Right ventricle myocardium inferior (tissue), 1 donor: ENCODE data around the gene CD2BP2. TPM values are rescaled to one million over a fixed set of nuclear protein-coding genes. Genes with fewer than 3 reads are reported as not detected.
A peak's percentile ranks its signal among the peaks of the same experiment; 100 is the strongest.

ENCODE experiments used
- ATAC-seq: fragments of 200-7000 bp; cut with Tn5 transposase; one replicate; pipeline ENCODE4 v1.9.1; 2020; ENCODE audit warnings: mild to moderate bottlenecking, moderate library complexity
- DNase-seq: peaks from one replicate; pipeline ENCODE4 v3.0.0; 2021; ENCODE audit errors: missing footprints
- intact Hi-C: fragments of 100-400 bp; cut with DNase I; formaldehyde crosslinking; loops from one replicate; pipeline ENCODE4 v1.11.0; 2022
- total RNA-seq: library from RNA; stranded (reverse); fragmentation: NEBNext Ultra II Directional; extraction: Animal tissue kit (Norgen Biotek cat#: 25700); gene quantifications from one replicate; pipeline ENCODE4 v1.2.1, GENCODE V29; 2021
- donor health status: DM: no; HTN: yes; CAD: no; lungs with severe emphysema.

CD2BP2 gene
- total RNA-seq, 1 donor from 2014 or later, result 35.0 TPM

DNA sequence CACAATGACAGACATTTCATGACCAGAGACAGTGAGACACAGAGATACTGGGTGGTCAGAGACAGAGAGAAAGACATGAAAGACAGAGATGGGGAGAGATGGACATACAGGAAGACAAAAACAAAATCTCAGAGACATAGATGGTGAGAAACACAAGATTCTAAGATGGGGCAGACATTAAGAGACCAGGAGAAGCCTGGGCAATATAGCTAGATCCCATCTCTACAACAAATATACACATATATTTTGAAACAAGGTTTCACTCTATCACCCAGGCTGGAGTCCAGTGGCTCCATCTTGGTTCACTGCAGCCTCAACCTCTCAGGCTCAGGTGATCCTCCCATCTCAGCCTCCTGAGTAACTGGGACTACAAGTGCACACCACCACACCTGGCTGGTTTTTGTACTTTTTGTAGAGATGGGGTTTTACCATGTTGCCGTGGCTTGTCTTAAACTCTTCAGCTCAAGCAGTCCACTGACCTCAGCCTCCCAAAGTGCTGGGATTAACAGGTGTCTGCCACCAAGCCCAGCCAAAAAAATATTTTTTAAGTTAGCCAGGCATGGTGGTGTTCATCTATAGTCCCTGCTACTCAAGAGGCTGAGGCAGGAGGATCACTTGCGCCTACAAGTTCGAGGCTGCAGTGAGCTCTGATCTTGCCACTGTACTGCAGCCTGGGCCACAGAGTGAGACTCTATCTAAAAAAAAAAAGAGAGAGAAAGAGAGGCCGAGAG lies 25.1 kb upstream of the CD2BP2 start:
- no peak for DNase-seq
- ATAC-seq, result no peak
- intact Hi-C loops, result no loop called here

- ATAC-seq (no peak), DNase-seq (no peak)
- intact Hi-C loops, result no loop called here
Observed at GRCh38 chr16:30379158-30379783, 24.2 kb upstream of the CD2BP2 start.

GRCh38 chr16:30378236-30379157 lies 23.4 kb upstream of the CD2BP2 start:
- intact Hi-C loops, result no loop called here
- ATAC-seq (peak; percentile 98), DNase-seq (peak; percentile 99)

- DNase-seq (peak; percentile 99), ATAC-seq (peak; percentile 78)
- intact Hi-C loops, result no loop called here
Observed at GRCh38 chr16:30377812-30378235, 22.7 kb upstream of the CD2BP2 start.

DNA sequence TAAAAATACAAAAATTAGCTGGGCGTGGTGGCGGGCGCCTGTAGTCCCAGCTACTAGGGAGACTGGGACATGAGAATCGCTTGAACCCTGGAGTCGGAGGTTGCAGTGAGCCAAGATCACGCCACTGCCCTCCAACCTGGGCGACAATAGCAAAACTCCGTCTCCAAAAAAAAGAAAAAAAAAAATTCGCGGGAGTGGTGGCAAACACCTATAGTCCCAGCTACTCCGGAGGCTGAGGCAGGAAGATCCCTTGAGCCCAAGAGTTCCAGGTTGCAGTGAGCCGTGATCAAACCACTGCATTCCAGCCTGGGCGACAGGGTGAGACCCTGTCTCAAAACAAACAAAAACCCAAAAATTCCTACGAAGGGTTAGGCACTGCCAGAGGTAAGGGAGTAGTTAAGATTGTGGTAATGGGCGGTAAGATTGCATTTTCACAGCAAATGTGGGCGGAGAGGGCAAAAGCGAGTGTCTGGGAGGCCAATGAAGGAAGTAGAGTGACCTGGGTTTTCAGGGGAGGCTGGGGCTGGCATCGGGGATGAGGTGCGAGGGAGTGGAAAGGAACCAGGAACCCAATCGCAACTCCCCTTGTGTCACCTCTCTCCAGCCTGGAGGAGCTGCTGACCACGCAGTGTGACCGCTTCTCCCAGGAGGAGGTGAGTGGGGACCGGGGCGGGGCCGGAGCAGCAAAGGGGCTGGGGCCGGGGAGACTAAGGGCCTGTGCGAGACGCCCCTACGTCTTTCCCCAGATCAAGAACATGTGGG lies 22.1 kb upstream of the CD2BP2 start:
- no peak for DNase-seq
- intact Hi-C loops, result no loop called here
- ATAC-seq, result no peak

DNA sequence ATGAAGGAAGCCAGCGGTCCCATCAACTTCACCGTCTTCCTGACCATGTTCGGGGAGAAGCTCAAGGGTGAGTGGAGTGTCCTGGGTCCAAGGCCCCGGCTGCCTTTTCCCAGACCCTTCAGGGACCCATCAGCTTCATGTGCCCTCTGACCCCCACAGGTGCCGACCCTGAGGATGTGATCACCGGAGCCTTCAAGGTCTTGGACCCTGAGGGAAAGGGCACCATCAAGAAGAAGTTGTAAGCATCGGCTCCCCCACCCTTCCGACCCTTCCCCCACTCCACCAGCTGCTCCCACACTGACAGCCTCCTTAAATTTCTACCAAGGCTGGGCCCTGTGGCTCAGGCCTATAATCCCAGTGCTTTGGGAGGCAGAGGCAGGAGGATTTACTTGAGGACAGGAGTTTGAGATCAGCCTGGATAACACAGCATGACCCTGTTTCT lies 21.4 kb upstream of the CD2BP2 start:
- intact Hi-C loops, result no loop called here
- DNase-seq, result no peak
- ATAC-seq, result no peak

DNA sequence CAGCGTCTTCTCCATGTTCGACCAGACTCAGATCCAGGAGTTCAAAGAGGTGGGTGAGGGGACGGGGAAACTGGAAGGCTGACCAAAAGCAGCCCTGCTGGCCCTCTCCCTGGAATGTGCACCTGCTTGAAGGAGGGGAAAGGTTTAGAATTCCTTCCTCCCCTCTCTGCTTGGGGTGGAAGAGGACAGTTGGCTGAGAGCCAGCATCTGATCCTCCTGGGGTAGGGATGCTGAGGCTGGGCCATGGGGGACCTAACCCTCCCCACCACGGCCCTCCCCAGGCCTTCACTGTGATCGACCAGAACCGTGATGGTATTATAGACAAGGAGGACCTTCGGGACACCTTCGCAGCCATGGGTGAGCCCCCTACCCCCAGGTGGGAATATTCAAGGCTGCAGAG lies 20.8 kb upstream of the CD2BP2 start:
- DNase-seq, result no peak
- intact Hi-C loops, result no loop called here
- no peak for ATAC-seq

- intact Hi-C loops, result no loop called here
- ATAC-seq (no peak), DNase-seq (no peak)
Observed at GRCh38 chr16:30374538-30374937, 19.4 kb upstream of the CD2BP2 start, which contains the start of gene MYL11. Gene MYL11 (plus strand): TSS chr16:30374802. CDS start chr16:30374858, 56 bp downstream.

- DNase-seq (no peak), ATAC-seq (no peak)
- intact Hi-C loops, result no loop called here
Observed at GRCh38 chr16:30372725-30373124, 17.6 kb upstream of the CD2BP2 start.

DNA sequence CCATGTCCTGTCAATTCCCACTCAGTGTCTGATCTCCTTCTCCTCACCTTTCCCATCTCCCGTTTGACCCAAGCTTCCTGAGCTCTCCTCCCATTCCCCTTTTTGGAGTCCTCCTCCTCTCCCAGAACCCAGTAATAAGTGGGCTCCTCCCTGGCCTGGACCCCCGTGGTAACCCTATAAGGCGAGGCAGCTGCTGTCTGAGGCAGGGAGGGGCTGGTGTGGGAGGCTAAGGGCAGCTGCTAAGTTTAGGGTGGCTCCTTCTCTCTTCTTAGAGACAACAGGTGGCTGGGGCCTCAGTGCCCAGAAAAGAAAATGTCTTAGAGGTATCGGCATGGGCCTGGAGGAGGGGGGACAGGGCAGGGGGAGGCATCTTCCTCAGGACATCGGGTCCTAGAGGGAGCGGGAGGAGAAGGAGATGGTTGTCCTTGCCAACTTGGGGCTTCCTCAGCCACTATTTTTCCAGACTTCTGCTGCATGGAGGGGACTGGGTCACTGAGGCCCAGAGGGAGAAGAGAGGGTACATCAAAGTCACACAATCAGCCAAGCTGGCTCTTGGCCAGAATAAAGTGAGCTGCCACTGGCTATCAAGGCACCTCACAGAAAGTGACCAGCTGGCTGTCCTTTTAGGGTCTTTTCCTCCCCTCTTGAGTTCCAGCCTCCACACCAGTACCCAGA lies 17.1 kb upstream of the CD2BP2 start:
- ATAC-seq, result no peak
- intact Hi-C loops, result no loop called here
- DNase-seq, result no peak

- intact Hi-C loops, result no loop called here
- DNase-seq, result no peak
- ATAC-seq, result no peak
Observed at GRCh38 chr16:30371248-30371816, 16.2 kb upstream of the CD2BP2 start.

DNA sequence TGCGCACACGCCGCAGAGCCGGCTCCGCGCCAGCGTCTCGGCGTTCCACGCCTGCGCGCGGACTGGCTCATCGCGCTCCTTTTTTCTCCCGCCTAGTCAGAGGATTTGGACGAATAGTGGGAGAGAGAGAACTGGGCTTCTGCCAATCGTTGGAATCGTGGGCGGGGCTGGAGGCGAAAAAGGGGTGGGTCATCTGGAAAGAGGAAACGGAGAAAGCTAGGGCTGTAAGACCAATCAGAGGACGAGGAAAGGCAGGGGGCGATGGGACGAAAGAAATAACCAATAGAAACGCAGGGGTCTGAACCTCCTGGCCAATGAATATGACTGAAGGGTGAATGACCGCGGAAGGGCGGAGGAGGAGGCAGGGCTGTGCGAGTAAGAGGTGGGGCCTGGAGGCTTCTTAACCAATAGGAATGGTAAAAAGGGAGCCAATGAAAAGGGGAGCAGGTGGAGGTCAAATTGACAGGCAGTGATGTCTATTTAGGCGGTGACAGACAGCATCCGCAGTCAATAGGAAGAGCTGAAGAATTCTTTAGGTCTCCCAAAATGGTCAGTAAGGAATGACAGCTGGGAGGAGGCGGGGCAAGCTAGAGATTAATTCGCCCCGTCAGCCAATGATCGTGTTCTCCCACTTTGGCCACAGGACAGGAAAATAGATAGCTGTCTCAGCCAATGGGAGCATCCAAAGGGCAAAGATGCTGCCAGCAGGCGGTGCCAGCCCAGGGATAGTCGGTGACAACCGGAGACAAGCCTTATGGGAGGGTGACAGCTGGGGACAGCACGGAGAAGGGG lies 15.5 kb upstream of the CD2BP2 start, which contains the start of gene TBC1D10B:
TSS of gene TBC1D10B (minus strand) at position 39 of the 792 bp plus-strand sequence. CDS start 311 bp downstream, outside the sequence.
- intact Hi-C loops, result no loop called here
- ATAC-seq (peak; percentile 94), DNase-seq (peak; percentile 97)

DNA sequence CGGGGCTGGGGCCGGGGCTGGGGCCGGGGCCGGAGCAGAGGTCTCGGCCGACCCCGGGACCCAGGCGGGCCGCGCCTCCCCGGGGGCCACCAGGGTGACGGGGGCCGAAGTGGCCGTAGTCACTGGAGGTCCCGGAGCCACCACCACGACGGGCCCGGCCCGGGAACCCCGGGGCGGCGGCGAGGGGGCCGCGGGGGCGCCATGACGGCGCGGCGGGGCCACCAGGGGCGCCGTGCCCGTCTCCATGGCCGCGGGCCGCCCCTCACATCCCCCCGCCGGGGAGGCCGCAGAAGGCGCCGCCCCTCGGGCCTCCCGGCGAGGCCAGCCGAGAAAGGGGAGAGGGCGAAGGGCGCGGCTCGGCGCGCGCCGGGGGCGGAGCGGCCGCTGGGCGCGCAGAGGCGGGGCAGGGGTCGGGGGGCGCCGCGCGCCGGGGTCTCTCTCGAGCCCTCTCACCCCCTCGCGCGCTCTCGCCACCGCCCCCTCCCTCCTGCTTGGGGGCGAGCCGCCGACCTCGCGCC lies 14.9 kb upstream of the CD2BP2 start:
- ATAC-seq (no peak), DNase-seq (no peak)
- intact Hi-C loops, result no loop called here

DNA sequence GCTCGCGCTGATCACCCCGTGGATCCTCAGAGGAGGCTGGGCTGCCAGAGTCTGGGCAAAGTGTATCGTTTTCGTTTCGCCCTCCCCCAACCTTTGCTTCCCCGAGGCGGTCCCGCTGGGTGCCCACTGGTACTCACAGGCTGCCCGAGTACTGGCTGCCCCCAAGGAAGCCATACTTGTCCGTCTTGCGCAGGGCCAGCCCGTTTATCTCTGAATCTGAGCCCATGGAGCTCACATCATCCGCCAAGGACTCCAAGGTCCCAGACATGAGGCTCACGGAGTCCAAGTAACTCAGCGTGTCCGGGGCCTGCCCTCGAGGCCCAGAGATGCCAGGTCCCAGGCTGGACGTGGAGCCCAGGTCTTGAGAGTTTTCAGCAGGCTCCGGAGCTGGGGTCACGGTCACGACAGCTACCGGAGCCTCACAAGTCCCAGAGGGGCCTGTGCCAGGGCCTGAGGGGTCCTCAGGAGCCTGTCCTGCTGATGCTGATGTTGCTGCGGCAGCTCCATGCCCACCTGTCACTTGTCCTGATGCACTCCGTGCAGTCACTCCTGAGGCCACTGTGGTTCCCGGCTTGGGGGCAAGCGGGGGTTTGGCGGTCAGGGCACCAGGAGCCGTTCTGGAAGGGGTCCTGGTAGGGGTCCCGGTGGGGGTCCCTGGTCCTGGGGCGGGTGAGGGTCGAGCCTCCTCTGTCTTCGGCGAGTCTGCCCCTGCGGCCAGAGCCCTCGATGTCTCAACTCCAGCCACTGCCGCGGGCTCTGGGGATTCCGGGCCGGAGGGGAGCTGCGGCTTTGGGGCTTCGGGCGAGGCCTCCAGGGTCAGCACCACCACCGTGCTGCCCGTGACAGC lies 14.2 kb upstream of the CD2BP2 start:
- intact Hi-C loops, result no loop called here
- ATAC-seq (no peak), DNase-seq (no peak)

GRCh38 chr16:30368792-30369090 lies 13.6 kb upstream of the CD2BP2 start:
- ATAC-seq (no peak), DNase-seq (no peak)
- intact Hi-C loops, result loop anchor here (1.0 kb wide), 1 partner anchor 13 kb away; the partner anchor contains the start of gene CD2BP2
